OCI-LY3 (cell line): ENCODE measurements around the gene CLTB.

Source experiments
- CTCF ChIP-seq: fragments of 200-600, 300-600 bp; sonication (generic); IDR thresholded peaks from 2 replicates; pipeline ENCODE4 v1.5.1; 2014; ENCODE audit warnings: antibody characterized with exemption, low read length, low read depth
- EZH2phosphoT487 ChIP-seq: fragments of 200-600 bp; shearing (Covaris generic); IDR thresholded peaks from 2 replicates; pipeline ENCODE4 v1.6.1; 2018; ENCODE audit warnings: antibody characterized with exemption, mixed run types, low read depth

- TF ChIP-seq CTCF (no peak), EZH2phosphoT487 (no peak)
Observed at GRCh38 chr5:176414704-176415103, 1.6 kb downstream of the CLTB start.
